H1 (cell line): ENCODE measurements around the gene TRNAU1AP.

Experiments
- BRCA1 ChIP-seq: IDR thresholded peaks from 2 replicates; pipeline ENCODE4 v1.6.1; 2012; ENCODE audit warnings: low read depth, low read length, improper control_type of control experiment
- JUN ChIP-seq: IDR thresholded peaks from 2 replicates; pipeline ENCODE4 v1.6.1; 2011; ENCODE audit warnings: low read depth, mild to moderate bottlenecking, improper control_type of control experiment, low read length
- JUND ChIP-seq: IDR thresholded peaks from 2 replicates; pipeline ENCODE4 v1.6.1; 2011; ENCODE audit warnings: mild to moderate bottlenecking, improper control_type of control experiment, low read length
- RAD21 ChIP-seq, 2 experiments: IDR thresholded peaks in 1 of 2; conservative IDR thresholded peaks in 1 of 2; 2 replicates each; pipeline ENCODE4 v1.6.1; 2011; ENCODE audit warnings: low read depth in 2 of 2, low read length in 2 of 2, improper control_type of control experiment in 1 of 2, inconsistent platforms in 1 of 2, mild to moderate bottlenecking in 1 of 2, moderate library complexity in 1 of 2
- TBP ChIP-seq: IDR thresholded peaks from 2 replicates; pipeline ENCODE4 v1.6.1; 2011; ENCODE audit warnings: low read depth, low read length, improper control_type of control experiment
- TF ChIP-seq, protein P1 (sequence below), 3 experiments: IDR thresholded peaks; 1 replicate in 2 of 3; 2 replicates in 1 of 3; pipeline versions ENCODE4 v1.5.1 to v1.6.1; 2011; ENCODE audit warnings: low read length in 3 of 3, mild to moderate bottlenecking in 3 of 3, inconsistent platforms in 2 of 3, low read depth in 1 of 3, moderate library complexity in 1 of 3; ENCODE audit not compliant: insufficient read depth in 1 of 3; ENCODE audit errors: control extremely low read depth in 1 of 3

DNA sequence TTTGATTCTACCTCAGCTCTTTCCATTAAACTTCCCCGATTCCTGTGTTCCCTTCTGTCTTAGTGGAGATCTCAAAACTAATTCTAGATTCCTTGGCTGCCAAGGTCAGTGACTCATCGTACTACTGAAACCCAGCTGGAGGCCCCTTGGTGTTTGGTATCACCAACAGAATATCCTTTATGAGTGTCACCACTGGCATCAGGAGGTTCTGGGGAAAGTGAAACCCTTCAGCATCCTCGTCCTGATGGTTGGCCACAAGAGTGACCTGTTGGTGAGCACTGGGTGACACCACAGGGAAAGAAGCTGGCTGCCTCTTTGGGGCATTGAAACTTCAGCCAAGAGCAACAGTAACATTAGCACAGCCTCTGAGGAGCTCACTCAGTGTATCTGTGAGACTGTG is 48.8 kb downstream of the TRNAU1AP start:
- TF ChIP-seq TBP (no peak), JUN (no peak), JUND (no peak), RAD21 (IDR thresholded peaks at IDR 0.05 in 1 of 2, conservative IDR thresholded peaks at IDR 0.05 in 1 of 2; ENCODE audit: low read depth in 2 of 2, low read length in 2 of 2) (no peak), BRCA1 (no peak)
- TF ChIP-seq, protein P1, sequence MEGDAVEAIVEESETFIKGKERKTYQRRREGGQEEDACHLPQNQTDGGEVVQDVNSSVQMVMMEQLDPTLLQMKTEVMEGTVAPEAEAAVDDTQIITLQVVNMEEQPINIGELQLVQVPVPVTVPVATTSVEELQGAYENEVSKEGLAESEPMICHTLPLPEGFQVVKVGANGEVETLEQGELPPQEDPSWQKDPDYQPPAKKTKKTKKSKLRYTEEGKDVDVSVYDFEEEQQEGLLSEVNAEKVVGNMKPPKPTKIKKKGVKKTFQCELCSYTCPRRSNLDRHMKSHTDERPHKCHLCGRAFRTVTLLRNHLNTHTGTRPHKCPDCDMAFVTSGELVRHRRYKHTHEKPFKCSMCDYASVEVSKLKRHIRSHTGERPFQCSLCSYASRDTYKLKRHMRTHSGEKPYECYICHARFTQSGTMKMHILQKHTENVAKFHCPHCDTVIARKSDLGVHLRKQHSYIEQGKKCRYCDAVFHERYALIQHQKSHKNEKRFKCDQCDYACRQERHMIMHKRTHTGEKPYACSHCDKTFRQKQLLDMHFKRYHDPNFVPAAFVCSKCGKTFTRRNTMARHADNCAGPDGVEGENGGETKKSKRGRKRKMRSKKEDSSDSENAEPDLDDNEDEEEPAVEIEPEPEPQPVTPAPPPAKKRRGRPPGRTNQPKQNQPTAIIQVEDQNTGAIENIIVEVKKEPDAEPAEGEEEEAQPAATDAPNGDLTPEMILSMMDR (IDR thresholded peaks at IDR 0.05; ENCODE audit: control extremely low read depth in 1 of 3, insufficient read depth in 1 of 3, low read depth in 1 of 3, low read length in 3 of 3) = no peak
